HG02623 (cell line): ENCODE results near the gene GNAL.

Source experiments
- ATAC-seq: cut with Tn5 transposase; IDR thresholded peaks from one replicate; pipeline ENCODE4 v1.9.1; 2021; ENCODE audit warnings: moderate library complexity; ENCODE audit not compliant: unreplicated experiment

GNAL gene

DNA sequence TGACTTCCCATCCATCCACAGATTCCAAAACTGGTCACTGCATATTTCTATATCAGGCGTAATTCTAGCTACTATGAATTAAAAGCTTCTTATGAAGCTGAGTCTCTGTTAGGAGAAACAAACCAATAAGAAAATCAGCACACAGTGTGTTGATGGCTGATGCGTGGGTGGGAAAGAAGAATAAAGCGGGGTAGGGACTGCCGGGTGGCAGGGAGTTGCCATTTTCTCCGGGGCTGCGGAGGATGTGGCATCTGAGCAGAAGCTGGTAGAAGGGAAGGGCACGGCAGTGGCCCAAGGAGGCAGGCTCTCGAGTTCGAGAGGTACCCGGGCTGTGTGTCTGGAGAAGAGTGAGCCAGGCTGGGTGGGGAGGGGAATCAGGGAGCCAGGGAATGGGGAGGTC, 113.5 kb downstream of the GNAL start:
- no peak for ATAC-seq

DNA sequence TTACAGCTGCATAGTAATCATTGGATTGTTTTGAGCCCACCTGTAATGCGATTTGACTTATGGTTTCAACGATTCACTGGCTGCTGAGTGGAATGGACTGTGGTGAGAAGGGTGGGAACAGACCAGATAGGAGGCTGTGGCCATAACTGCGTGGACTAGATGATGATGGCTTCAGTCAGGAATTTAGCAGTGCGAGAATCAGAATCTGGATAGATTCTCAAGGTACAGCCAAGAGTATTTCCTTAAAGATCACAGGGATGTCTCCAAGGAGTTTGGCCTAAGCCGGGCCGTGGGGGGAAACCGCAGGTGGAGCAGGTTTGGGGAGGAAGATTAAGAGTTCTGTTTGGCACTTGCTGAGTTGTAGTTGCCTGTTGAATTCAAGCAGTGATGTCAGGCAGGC, 118.2 kb downstream of the GNAL start:
- ATAC-seq: no peak

DNA sequence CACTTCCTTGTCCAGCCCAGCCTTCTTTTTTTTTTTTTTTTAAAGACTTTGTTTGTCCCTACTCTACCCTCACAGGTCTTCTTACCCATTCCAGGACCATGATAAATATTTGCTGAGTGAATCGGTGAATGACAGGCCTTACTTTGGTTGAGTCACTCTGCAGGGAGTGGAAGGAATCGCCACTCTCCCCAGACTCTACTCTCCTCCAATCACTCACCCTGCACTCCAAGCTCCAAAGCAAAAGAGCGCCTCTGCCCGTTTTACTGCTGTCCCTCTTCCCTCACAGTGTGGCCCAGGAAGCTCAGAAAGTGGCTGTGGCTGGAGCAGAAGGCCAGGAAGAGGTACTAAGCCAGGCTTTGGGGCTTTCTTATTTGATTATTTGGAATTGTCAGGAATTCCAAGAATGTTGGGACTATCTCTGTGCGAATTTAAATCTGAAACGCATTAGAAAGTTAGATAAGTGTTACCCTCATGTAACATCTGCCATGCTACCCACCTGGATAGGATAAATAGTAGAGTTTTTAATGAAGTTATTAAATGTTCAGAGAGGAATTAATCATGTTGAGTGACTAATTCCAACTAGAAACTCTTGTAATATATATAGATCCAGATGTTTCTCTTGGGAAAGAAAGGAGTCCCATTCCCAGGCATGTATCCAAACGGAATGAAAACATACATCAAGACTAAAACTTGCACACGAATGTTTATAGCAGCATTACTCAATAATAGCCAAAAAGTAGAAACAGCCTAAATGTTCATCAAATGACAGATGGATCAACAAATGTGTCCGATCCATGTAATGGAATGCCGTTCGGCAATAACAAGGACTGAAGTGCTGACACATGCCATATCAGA, 119.2 kb downstream of the GNAL start:
- ATAC-seq: no peak

DNA sequence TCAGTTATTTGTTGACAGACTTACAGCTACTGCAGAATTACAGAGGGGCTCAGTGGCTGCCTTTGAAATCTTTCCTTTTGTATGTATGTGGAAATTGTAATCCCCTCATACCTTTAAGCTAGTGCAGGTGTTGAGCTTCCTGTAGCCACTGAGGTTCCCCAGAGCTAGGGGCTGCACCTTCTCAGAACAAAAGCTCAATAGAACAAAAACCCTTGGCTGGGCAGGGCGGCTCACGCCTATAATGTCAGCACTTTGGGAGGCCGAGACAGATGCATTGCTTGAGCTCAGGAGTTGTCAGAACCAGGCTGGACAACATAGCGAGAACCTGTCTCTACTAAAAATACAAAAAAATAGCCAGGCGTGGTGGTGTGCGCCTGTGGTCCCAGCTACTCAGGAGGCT, 120.8 kb downstream of the GNAL start:
- no peak for ATAC-seq

DNA sequence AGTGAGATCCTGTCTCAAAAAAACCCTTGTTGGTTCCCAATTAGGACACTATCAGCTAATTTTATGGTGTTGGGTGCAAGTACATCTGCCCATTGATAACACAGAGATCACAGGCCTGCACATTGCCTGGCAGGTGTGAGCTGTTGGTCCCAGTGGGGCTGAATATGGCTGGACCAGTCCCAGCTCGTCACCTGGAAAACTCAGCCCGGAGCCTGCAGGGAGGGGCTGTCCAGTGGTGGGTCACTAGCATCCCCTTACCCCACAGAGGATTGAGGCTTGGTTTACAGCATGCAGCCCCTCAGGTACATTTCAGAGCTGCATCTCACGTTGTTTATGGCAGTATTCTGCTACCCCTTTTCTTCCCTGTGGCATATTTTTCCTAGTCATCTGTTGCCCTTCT, 121.3 kb downstream of the GNAL start:
- no peak for ATAC-seq

DNA sequence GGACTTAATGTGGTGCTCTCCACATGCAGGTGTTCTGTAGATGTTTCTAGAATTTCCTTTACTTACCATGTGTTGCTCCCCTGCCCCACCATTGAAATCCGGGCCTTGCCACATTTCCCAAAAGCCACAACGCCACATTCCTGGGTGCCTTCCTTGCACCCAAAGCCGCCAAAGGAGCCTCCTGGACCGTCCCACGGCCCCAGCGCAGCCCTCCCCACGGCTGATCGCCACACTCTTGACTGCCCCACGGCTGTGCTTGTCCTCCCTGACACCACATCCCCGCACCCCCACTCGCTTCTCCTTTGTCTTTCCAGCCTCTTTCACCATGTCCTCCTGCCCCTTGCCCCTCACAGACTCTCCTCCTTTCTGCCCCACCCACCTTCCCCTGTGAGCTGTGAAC, 121.9 kb downstream of the GNAL start:
- ATAC-seq: no peak

DNA sequence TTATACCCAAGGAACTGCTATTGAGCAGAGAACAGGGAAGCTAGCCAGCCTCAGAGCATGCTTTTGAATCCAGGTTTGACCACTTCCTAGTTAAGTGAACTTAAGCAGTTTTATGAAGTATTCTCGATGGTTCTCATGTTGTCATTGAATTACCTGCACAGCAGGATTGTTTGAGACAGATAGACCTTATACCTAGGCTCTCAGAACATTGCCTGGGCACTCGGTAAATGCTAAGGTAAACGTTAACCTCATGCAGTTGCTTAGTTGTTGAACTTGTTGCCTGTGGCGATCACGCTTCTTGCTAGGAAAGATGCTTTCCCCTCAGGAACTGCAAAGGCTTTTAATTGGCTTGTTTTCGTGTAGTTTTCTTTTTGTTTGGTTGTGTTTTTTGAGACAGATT, 128.2 kb downstream of the GNAL start:
- ATAC-seq: no peak

DNA sequence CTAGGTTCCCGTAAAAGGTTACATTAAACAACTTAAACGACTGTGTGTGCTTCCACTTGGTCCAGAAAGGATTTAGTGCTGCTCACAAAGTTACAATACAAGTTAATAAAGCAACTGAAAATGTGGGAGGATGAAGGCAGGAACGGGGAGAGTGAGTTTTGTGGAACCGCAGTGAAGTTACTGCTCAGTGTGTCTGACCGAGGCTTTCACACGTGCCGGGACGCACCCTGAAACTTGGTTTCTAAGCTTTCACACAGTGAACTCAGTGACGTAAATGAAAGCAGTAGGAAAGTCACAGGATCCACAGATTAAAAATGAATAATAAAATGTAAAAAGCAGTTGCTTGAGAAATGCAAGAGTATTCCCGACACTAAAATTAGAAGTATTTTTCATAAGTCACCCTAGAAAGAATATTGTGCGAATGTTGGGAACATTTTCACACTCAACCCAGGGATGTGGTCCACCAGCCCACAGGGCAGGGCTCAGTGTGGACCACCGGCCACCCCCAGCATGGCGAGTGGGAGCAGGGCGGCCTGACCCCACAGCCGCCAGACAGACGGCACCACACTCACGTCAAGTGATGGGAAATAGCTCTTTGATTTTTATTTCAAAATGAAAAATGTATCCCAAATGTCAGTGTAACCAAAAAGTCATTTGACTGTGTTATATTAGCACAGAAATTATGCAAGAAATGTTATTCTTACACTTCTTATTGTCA, 129.6 kb downstream of the GNAL start:
- no peak for ATAC-seq

DNA sequence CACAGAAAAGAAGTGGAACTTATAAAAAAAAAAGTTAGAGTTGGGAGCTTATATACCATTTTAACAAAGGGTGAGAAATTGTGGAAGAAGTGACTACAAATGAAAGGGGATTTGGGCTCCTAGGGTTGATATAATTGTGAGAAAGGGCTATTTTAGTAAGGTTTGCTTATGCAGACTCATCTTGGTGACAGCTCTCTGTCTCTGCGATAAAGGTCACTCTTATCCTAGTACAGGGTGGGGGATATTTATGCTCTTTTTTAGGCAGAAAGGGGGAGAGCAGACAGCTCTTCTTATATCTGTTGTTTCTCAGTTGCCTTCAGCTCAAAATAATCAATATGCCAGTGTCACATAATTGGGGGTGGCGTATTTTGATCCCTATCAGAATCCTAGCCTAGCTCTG, 130.9 kb downstream of the GNAL start:
- ATAC-seq: no peak

DNA sequence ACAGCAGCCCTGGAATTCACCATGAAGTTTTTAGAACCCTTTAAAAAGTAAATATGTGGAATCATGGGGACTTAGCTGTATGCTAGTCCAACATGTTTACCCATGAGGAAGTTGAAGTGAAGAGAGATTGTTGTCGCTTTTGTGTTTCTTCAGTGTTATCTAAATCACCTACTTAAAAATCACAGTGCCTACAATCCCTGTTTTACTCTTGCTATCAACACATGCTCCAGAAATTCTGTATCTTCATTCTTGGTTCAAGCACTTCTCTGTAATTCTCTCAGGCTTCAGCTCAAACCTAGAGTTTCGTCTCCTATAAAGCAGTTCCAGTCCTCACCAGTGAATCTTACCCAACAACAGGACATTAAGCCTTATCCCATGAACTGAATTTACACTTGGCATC, 131.6 kb downstream of the GNAL start:
- ATAC-seq: no peak

DNA sequence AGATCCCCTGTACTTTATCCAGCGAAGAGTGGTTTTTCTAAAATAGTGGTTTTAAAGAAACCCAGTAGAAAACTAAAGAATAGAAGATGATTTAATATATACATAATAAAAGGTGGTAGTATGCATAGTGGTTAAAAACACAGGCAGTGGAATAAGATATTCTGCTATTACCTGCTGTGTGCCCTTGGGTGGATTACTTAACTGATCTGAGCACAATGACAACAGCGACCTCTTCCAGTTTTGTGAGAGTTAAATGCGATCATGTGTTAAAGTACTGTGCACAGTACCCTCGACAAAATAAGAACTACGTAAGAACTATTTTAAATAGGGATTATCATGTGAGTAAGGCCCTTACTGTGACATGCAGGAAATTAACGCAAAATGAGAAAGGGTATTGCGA, 132.1 kb downstream of the GNAL start:
- ATAC-seq: no peak

DNA sequence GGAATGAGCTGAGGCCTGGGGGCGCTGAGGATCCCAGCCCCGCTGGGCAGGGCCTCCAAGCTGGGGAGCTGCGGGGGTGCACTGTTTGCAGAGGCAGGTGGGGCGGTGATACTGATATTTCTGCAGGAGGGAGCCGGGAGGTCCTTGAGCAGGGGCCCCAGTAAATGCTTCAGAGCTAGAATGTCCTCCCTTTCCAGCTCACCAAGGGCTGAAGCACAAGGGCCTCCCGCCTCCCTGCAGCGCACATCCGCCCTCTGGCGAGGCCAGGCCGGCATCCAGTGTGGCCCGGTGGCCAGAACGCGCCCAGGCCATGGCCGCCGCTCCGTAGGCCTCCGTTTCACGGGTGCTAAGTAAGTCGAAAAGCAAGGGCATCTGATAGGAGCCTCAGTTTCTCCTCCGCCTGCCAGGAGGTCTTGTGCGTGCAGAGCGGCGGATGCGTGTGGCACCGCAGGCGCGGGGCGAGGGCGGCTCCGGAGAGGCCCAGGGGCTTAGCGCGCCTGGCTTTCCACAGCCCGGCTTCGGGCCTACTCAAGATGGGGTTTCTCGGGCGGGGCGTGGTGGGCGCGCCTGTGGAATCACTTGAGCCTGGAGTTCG, 132.7 kb downstream of the GNAL start:
- no peak for ATAC-seq

DNA sequence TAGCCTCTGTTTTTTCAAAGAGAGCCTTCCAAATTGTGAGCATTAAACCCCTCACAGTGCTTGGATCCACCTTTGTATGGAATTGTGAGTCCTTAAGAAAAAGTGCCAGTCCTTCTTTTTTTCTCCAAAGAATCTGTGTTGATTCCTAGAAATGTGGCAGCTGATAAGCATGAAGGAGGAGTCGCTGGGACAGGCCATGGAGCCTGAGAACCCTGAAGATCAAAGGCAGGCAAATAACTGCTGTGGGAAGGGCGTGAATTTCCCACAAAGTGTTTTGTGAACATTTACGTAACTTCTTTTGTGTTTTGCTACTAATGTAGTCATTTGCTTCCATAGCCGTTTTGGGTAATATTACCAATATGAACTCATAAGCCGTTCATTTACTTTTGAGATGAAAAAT, 134.5 kb downstream of the GNAL start:
- ATAC-seq: no peak

DNA sequence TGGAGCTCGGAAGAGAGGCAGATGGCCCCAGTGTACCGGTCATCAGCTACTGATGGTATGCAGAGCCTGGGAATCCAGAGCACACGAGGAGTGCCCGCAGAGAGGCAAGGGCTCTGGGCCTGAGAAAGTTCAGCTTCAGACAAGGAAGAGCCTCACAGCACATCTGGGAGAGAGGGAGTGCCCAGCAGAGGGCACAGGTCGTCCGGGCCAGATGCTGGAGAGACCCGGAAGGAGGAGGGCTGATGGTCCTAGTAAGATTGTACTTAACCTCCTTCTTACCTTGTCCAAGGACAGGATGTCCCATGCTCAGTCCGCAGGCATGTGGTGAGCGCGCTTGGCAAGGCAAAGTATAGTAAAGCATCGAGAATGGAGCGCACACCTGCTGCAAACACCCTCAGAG, 137.8 kb downstream of the GNAL start:
- ATAC-seq: no peak

DNA sequence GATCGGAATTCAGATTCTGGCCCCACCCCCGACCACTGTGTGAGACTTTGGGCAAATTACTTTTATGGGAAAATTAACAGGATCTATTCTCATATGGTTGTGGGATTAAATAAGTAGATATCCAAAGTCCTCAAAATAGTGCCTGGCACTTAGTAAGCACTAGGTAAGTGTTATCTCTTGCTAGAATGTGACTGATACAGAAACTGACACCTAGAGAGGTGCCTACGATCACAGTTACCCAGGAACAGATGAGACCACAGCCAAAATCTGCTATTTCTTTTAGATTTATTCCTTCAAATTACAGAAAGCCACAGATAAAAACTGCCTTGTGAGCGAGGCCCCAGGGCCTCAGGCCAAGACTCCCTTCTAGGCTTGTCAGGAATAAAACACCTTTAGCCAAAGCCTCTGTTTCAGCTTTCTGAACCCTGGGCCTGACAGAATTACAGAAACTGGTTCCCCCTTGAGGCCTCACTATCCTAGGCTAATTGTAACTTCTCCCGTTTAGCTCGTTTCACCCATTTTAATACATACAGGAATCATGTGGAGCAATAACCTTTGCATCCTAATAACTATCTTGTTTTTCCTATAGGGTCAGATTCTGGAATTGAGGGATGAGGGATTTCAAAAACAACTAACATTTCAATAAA, 139.8 kb downstream of the GNAL start:
- no peak for ATAC-seq

DNA sequence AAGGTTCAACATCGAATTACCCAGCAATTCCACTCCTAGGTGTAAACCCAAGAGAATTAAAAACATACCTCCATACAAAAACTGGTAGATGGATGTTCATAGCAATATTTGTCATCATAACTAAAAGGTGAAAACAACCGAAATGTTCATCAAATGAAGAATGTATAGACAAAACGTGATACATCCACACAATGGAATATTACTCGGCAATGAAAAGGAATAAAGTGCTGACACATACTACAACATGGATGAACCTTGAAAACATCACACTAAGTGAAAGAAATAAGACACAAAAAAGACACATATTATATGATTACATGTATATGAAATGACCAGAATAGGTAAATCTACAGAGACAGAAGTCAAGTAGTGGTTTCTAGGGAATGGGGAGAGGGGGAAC, 141.5 kb downstream of the GNAL start:
- no peak for ATAC-seq

DNA sequence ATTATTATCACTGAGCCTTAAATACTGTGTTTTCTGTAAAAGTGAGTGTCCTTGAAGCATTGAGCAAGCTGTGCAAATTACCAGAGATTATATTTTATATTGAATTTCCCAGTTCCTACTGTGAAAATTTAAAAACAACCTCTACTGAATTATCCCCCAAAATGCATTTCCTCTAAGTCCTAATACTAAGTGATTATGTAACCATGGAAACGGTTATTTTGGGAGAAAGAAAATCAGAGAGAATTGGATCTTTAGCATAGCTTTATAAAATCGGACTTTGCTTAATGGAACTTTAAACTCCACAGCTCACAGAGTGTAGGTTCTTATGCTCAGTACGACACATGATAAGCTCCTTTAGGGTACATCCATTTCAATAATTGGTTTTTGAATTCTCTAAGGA, 142.9 kb downstream of the GNAL start:
- no peak for ATAC-seq

DNA sequence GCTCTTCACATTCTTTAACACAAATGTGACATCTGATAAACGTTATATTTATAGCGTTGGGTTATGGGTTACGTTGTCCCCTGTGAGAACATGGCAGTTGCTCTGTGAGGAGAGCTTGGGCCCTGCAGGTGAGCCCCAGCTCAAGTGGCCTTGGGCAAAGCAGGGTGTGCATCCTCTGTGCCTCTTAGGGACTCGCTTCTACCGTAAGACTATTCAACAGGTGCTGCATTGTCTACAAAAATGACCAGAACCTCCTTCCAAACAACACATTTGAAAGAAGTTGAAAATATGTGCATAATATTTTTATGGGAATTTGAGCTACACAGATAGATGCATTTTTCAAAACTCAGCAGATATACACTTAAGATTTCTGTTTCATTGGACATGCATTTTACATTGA, 145.7 kb downstream of the GNAL start:
- no peak for ATAC-seq

DNA sequence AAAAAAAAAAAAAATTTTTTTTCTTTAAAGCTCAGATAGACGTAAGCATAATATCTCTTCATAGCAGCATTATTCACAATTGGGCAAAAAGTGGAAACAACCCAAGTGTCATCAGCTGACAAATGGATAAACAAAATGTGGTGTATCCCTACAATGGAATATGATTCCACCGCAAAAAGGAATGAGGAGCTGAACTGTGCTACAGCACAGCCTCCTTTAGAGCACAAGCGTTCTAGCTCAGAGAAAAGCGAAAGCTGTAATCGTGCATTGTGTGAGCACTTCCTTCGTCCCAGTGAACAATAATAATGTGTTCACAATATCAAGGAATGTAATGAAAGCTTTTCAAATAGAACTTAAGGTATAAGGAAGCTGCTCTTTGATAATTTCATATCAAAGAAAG, 150.5 kb downstream of the GNAL start:
- no peak for ATAC-seq

DNA sequence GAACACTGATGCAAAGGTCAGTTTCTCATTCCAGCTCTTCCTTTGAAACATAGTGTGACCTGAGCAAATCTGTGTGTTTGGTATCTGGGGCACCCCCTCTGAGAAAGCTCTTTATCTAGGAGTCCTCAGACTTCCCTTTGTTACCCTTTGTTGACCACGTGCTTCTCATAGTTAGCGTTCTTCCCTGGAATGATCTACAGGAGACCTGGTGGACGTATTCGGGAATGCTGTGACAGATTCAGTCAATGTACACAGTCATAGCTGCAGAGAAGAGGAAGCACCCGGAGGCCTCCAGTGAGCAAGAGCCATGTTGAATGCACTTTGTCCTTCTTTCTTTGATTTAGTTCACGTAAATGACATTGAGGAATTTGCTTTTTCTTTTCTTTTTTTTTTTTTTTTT, 151.4 kb downstream of the GNAL start:
- no peak for ATAC-seq

DNA sequence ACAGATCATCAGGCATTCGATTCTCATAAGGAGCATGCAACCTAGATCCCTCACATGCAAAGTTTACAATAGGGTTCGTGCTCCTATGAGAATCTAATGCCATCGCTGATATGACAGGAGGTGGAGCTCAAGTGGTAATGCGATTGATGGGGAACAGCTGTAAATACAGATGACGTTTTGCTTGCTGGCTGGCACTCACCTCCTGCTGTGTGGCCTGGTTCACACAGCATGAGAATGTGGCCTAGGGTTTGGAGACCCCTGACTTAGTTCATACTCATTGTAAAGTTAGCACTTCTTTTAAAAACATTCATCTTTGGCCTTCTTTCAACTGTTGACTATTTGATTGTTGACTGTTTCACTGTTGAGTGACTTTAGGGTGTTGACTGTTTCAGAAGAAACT, 153.5 kb downstream of the GNAL start:
- no peak for ATAC-seq

DNA sequence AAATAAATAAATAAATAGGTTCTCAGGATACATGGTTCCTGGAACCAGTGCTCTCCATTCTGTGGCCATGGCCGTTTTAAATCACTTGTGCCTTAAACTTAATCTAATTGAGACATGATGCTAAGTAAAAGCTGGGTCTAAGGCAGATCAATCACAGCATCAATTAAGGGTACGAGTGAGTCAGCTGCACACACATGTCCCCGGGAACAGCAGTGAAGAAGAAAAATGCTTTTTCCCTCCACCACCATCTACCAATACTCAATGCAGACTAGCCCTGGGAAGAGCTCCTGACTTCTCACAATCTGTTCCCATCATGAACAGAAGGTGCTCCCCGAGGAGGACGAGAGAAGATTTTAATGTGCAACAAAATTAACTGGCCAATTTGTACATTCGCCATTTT, 155.4 kb downstream of the GNAL start:
- no peak for ATAC-seq
